ENCODE measurements around the gene DIS3L2.
"Not testable (repeated sequence)": the region's sequence is repeated elsewhere in the genome, so short reads cannot be mapped to it uniquely, and the experiment has no call there.

The DIS3L2 gene

GRCh38 chr2:232377841-232378734 lies 416.6 kb downstream of the DIS3L2 start:
- DNase-seq = no peak

- not testable (repeated sequence) for DNase-seq
These were observed 417.2 kb downstream of the DIS3L2 start, which contains the start of gene ALPP for GRCh38 chr2:232378735-232379151. Gene ALPP, plus strand, starts transcription at chr2:232378751. Its CDS starts 52 bp downstream, at chr2:232378803.

- DNase-seq = not testable (repeated sequence)
These were observed 418.4 kb downstream of the DIS3L2 start for GRCh38 chr2:232379610-232380590.

GRCh38 chr2:232381204-232382031 lies 419.9 kb downstream of the DIS3L2 start:
- not testable (repeated sequence) for DNase-seq

GRCh38 chr2:232382331-232383225 lies 421.1 kb downstream of the DIS3L2 start:
- DNase-seq = no peak

GRCh38 chr2:232384466-232384865 lies 423.0 kb downstream of the DIS3L2 start:
- no peak for DNase-seq

- not testable (repeated sequence) for DNase-seq
These were observed 423.5 kb downstream of the DIS3L2 start for GRCh38 chr2:232385058-232385457.

GRCh38 chr2:232385660-232386489 lies 424.4 kb downstream of the DIS3L2 start:
- no peak for DNase-seq

GRCh38 chr2:232386490-232386739 lies 424.9 kb downstream of the DIS3L2 start:
- no peak for DNase-seq

Data from DMS 273 treated with DMSO at 0.1 percent for 48 hours (cell line).